HepG2 (cell line): ENCODE results near the gene MBLAC1. TPM values are rescaled to one million over a fixed set of nuclear protein-coding genes. Genes with fewer than 3 reads are reported as not detected.

Experiments
- FOXC1 ChIP-seq: sonication (generic); formaldehyde crosslinking; IDR thresholded peaks from 2 replicates; pipeline ENCODE4 v1.8.0; 2022; ENCODE audit warnings: mild to moderate bottlenecking, missing genetic modification reagents, borderline replicate concordance
- IKZF5 ChIP-seq: IDR thresholded peaks from 2 replicates; pipeline ENCODE4 v1.6.1; 2018; ENCODE audit warnings: missing genetic modification reagents, mild to moderate bottlenecking, missing compliant biosample characterization
- MATR3 ChIP-seq: sonication (generic); formaldehyde crosslinking; IDR thresholded peaks from 2 replicates; pipeline ENCODE4 v1.4.0; 2020; ENCODE audit warnings: missing genetic modification reagents
- TP53 ChIP-seq: sonication (generic); formaldehyde crosslinking; conservative IDR thresholded peaks from 2 replicates; pipeline ENCODE4 v1.4.0; 2020; ENCODE audit warnings: missing genetic modification reagents
- UBTF ChIP-seq: sonication (generic); formaldehyde crosslinking; IDR thresholded peaks from 2 replicates; pipeline ENCODE4 v1.4.0; 2020; ENCODE audit warnings: mild to moderate bottlenecking, missing genetic modification reagents
- ZBTB26 ChIP-seq: IDR thresholded peaks from 2 replicates; pipeline ENCODE4 v1.6.1; 2016; ENCODE audit warnings: missing compliant biosample characterization, missing genetic modification reagents, borderline replicate concordance
- ZBTB33 ChIP-seq: sonication (generic); formaldehyde crosslinking; IDR thresholded peaks from 2 replicates; pipeline ENCODE4 v1.4.0; 2020; ENCODE audit warnings: missing genetic modification reagents
- ZKSCAN5 ChIP-seq: sonication (generic); formaldehyde crosslinking; IDR thresholded peaks from 2 replicates; pipeline ENCODE4 v1.5.1; 2020; ENCODE audit warnings: mild to moderate bottlenecking, missing genetic modification reagents
- ZMYM4 ChIP-seq: sonication (generic); formaldehyde crosslinking; IDR thresholded peaks from 2 replicates; pipeline ENCODE4 v1.8.1; 2023; ENCODE audit warnings: mild to moderate bottlenecking, missing genetic modification reagents
- ZNF10 ChIP-seq: sonication (generic); formaldehyde crosslinking; IDR thresholded peaks from 2 replicates; pipeline ENCODE4 v1.4.0; 2020; ENCODE audit warnings: mild to moderate bottlenecking, low read depth, missing genetic modification reagents, borderline replicate concordance
- ZNF160 ChIP-seq: sonication (generic); formaldehyde crosslinking; IDR thresholded peaks from 2 replicates; pipeline ENCODE4 v1.8.0; 2022; ENCODE audit warnings: mild to moderate bottlenecking, inconsistent platforms, missing genetic modification reagents
- ZNF230 ChIP-seq: sonication (generic); formaldehyde crosslinking; IDR thresholded peaks from 2 replicates; pipeline ENCODE4 v1.4.0; 2020; ENCODE audit warnings: mild to moderate bottlenecking, missing genetic modification reagents
- ZNF292 ChIP-seq: sonication (generic); formaldehyde crosslinking; IDR thresholded peaks from 2 replicates; pipeline ENCODE4 v1.8.1; 2022; ENCODE audit warnings: mild to moderate bottlenecking, low read depth, missing genetic modification reagents, borderline replicate concordance
- ZNF34 ChIP-seq: sonication (generic); formaldehyde crosslinking; IDR thresholded peaks from 2 replicates; pipeline ENCODE4 v1.4.0; 2020; ENCODE audit warnings: mild to moderate bottlenecking, missing genetic modification reagents, borderline replicate concordance
- ZNF720 ChIP-seq: sonication (generic); formaldehyde crosslinking; IDR thresholded peaks from 2 replicates; pipeline ENCODE4 v1.4.0; 2020; ENCODE audit warnings: missing genetic modification reagents
- ZNF766 ChIP-seq: sonication (generic); formaldehyde crosslinking; IDR thresholded peaks from 2 replicates; pipeline ENCODE4 v1.5.0; 2020; ENCODE audit warnings: missing genetic modification reagents, borderline replicate concordance
- polyA plus RNA-seq, 8 experiments: library from polyadenylated mRNA; depleted of rRNA in 3 of 8; stranded (reverse) in 7 of 8; unstranded in 1 of 8; fragments of >200 nt; fragmentation: Illumina TruSeq in 4 of 8; extraction: Trizol in 4 of 8; gene quantifications; 2 replicates each; pipeline versions ENCODE4 v1.2.1 to v1.2.3, GENCODE V29; 2011 to 2016; ENCODE audit warnings: low read depth in 4 of 8, missing spikeins in 1 of 8, mixed read lengths in 1 of 8; ENCODE audit not compliant: insufficient read depth in 1 of 8
- total RNA-seq, 5 experiments: library from RNA; depleted of rRNA; stranded (reverse); fragments of >200 nt; fragmentation: Illumina TruSeq; extraction: Trizol; gene quantifications; 2 replicates each; pipeline ENCODE4 v1.2.3, GENCODE V29; 2016; ENCODE audit warnings: low read depth in 1 of 5
- TF ChIP-seq, protein P1 (sequence below): sonication (generic); formaldehyde crosslinking; IDR thresholded peaks from 2 replicates; pipeline ENCODE4 v1.8.1; 2023; ENCODE audit warnings: mild to moderate bottlenecking, inconsistent platforms, moderate library complexity, missing genetic modification reagents, borderline replicate concordance
- TF ChIP-seq, protein P2 (sequence below): sonication (generic); formaldehyde crosslinking; IDR thresholded peaks from 2 replicates; pipeline ENCODE4 v1.5.1; 2020; ENCODE audit warnings: mild to moderate bottlenecking, moderate library complexity, missing genetic modification reagents

The MBLAC1 gene
- total and polyA plus RNA-seq, 2 of the 13 experiments (the other 11 are each of a cell fraction or from before 2014, with no cell fraction given) = 0.79 to 2.1 TPM

DNA sequence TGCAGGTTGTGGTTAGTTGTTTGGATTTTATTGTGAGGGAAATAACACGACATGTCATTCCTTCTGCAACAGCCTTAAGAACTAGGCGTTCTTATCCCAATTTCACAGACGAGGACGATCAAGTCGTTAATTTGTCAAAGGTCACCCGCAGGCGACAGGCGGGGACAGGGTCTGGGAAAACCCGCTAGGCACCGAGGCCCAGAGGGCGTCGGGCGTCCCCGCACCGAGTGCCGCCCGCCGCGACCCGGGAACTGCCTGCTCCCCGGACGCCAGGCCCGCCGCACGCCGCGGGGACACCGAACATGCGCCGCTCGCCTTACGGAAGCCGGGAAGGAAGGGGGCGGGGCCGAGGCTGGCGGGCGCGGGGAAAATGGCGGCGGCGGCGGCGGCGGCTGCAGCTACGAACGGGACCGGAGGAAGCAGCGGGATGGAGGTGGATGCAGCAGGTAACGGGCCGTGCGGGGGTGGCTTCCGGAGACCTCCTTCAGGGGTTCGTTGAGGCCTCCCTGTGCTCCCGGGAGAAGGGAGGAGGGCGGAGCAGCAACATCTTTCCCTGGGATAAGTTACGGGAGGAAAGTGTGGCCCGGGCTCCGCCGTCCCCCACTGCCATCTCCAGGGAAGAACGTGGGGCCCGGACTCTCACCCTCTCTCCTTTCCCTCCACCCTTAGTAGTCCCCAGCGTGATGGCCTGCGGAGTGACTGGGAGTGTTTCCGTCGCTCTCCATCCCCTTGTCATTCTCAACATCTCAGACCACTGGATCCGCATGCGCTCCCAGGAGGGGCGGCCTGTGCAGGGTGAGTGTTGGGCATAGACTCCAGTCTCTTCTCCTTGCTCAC is 37.9 kb upstream of the MBLAC1 start, which contains the start of gene COPS6 (continued):
- TF ChIP-seq FOXC1 = peak; percentile 89; the same call in 1 of the 2 replicates
- TF ChIP-seq IKZF5 (CRISPR knock-in tag) = peak; percentile 80
- peak; percentile 84 for TF ChIP-seq UBTF
- TF ChIP-seq ZNF34 (CRISPR knock-in tag) = peak; percentile 96; the same call in 1 of the 2 replicates
- TF ChIP-seq ZBTB26 = 0 out of 2 replicates have a peak, but pooled peaks have one; percentile 59
- TF ChIP-seq, protein P1, sequence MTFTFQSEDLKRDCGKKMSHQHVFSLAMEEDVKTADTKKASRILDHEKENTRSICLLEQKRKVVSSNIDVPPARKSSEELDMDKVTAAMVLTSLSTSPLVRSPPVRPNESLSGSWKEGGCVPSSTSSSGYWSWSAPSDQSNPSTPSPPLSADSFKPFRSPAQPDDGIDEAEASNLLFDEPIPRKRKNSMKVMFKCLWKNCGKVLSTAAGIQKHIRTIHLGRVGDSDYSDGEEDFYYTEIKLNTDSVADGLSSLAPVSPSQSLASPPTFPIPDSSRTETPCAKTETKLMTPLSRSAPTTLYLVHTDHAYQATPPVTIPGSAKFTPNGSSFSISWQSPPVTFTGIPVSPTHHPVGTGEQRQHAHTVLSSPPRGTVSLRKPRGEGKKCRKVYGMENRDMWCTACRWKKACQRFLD (CRISPR knock-in tag) = peak; percentile 94; the same call in 1 of the 2 replicates
- TF ChIP-seq, protein P2, sequence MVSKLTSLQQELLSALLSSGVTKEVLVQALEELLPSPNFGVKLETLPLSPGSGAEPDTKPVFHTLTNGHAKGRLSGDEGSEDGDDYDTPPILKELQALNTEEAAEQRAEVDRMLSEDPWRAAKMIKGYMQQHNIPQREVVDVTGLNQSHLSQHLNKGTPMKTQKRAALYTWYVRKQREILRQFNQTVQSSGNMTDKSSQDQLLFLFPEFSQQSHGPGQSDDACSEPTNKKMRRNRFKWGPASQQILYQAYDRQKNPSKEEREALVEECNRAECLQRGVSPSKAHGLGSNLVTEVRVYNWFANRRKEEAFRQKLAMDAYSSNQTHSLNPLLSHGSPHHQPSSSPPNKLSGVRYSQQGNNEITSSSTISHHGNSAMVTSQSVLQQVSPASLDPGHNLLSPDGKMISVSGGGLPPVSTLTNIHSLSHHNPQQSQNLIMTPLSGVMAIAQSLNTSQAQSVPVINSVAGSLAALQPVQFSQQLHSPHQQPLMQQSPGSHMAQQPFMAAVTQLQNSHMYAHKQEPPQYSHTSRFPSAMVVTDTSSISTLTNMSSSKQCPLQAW (CRISPR knock-in tag) = peak; percentile 58; the same call in 1 of the 2 replicates
- TF ChIP-seq ZBTB33 (CRISPR knock-in tag) = peak; percentile 33; the same call in 1 of the 2 replicates
- peak; percentile 84; the same call in 1 of the 2 replicates for TF ChIP-seq ZNF230 (CRISPR knock-in tag)
- no peak for TF ChIP-seq ZNF292 (CRISPR knock-in tag)
- TF ChIP-seq TP53 = no peak
- TF ChIP-seq ZMYM4 = peak; percentile 79
- TF ChIP-seq ZKSCAN5 (CRISPR knock-in tag) = no peak
- TF ChIP-seq MATR3 (CRISPR knock-in tag) = no peak
- TF ChIP-seq ZNF766 (CRISPR knock-in tag) = 0 out of 2 replicates have a peak, but pooled peaks have one; percentile 84
- 0 out of 2 replicates have a peak, but pooled peaks have one; percentile 85 for TF ChIP-seq ZNF720 (CRISPR knock-in tag)
- no peak for TF ChIP-seq ZNF10 (CRISPR knock-in tag)
- peak; percentile 75; the same call in 1 of the 2 replicates for TF ChIP-seq ZNF160
